ENCODE measurements around the gene COL23A1. TPM values are rescaled to one million over a fixed set of nuclear protein-coding genes. Genes with fewer than 3 reads are reported as not detected.
A peak's percentile ranks its signal among the peaks of the same experiment; 100 is the strongest.
"Not testable (repeated sequence)": the region's sequence is repeated elsewhere in the genome, so short reads cannot be mapped to it uniquely, and the experiment has no call there.

Gene COL23A1
- total and polyA plus RNA-seq, 4 donors: 0.36 to 1.5 (median 1.1) TPM; not detected in 1

DNA sequence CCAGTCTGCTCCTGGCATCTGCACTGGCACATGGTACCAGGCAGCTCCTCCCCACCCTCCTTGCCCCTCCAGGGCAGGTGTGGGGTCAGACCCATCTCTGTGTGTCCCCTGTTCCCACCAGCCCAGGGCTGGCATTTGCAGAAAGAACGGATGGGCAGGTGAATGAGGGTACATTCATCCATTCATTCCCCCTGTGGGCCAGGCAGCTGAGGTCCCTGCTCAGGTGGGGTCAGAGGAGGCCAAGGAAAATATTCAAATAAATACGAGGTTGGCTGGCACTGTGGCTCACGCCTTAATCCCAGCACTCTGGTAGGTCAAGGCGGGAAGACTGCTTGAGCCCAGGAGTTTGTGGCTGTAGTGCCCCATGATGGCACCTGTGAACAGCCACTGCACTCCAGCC, 332.5 kb downstream of the COL23A1 start:
- Histone ChIP-seq H3K4me1 (ENCODE audit: control insufficient read depth in 1 of 2, insufficient read depth in 2 of 2, low read length in 2 of 2) (no peaks in the 10 kb centered on the region), H3K9me3 (ENCODE audit: control insufficient read depth, low read length) (no peaks in the 10 kb centered on the region), H3K27me3 (ENCODE audit: control insufficient read depth in 1 of 2, insufficient read depth in 2 of 2, low read length in 1 of 2) (no peaks in the 10 kb centered on the region), H3K36me3 (ENCODE audit: control insufficient read depth in 1 of 2, insufficient read depth in 2 of 2, low read length in 1 of 2) (no peaks in the 10 kb centered on the region), H3K4me3 (ENCODE audit: low read length in 2 of 2) (no peak overlapping the region), H3K27ac (ENCODE audit: low read depth in 1 of 2, low read length in 2 of 2) (no peak overlapping the region)
- DNase-seq (no peak), ATAC-seq (ENCODE audit: low FRiP score) (peak; percentile 17)
- intact Hi-C loops (cut with DNase I): no loop called here
- WGBS, 2 donors: 84 to 92% methylated on average over 4 of the region's 4 CpGs

DNA sequence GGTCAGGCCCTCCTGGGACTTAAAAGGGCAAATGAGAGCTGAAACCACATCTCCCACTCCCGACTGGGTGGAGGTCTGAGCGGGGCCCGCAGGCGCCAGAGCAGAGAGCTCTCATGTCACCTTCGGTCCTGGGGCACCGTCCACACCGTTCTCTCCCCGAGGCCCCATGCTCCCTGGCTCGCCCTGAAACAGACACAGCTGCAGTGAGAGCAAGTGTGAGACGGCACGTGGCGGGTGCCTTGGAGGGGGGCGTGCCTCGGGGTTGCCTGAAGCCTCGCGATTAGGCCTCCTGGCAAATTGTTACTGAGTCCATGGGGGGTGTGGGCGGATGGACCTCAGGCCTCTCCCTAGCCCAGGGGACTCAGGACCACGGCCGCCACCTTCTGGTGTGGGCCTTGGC, 333.4 kb downstream of the COL23A1 start:
- DNase-seq (no peak), ATAC-seq (ENCODE audit: low FRiP score) (no peak)
- WGBS, 2 donors: 81 to 84% methylated on average over 19 of the region's 19 CpGs
- intact Hi-C loops (cut with DNase I): no loop called here
- Histone ChIP-seq H3K9me3 (ENCODE audit: control insufficient read depth, low read length) (no peaks in the 10 kb centered on the region), H3K36me3 (ENCODE audit: control insufficient read depth in 1 of 2, insufficient read depth in 2 of 2, low read length in 1 of 2) (no peaks in the 10 kb centered on the region), H3K27me3 (ENCODE audit: control insufficient read depth in 1 of 2, insufficient read depth in 2 of 2, low read length in 1 of 2) (no peaks in the 10 kb centered on the region), H3K4me3 (ENCODE audit: low read length in 2 of 2) (no peak overlapping the region), H3K4me1 (ENCODE audit: control insufficient read depth in 1 of 2, insufficient read depth in 2 of 2, low read length in 2 of 2) (no peaks in the 10 kb centered on the region), H3K27ac (ENCODE audit: low read depth in 1 of 2, low read length in 2 of 2) (no peak overlapping the region)

DNA sequence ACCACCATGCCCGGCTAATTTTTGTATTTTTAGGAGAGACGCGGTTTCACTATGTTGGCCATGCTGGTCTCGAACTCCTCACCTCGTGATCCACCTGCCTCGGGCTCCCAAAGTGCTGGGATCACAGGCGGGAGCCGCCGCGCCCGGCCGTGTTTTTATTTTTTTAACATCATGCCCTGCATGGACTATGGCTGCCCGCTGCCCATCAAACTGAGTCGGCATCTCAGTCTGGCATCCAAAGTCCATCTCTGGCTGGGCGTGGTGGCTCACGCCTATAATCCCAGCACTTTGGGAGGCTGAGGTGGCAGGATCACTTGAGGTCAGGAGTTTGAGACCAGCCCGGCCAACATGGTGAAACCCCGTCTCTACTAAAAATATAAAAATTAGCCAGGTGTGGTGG, 336.6 kb downstream of the COL23A1 start:
- H3K9me3 ChIP-seq (ENCODE audit: control insufficient read depth, low read length); H3K27me3 ChIP-seq (ENCODE audit: control insufficient read depth in 1 of 2, insufficient read depth in 2 of 2, low read length in 1 of 2); DNase-seq; H3K4me1 ChIP-seq (ENCODE audit: control insufficient read depth in 1 of 2, insufficient read depth in 2 of 2, low read length in 2 of 2); H3K36me3 ChIP-seq (ENCODE audit: control insufficient read depth in 1 of 2, insufficient read depth in 2 of 2, low read length in 1 of 2); intact Hi-C loops (cut with DNase I); ATAC-seq (ENCODE audit: low FRiP score); H3K27ac ChIP-seq (ENCODE audit: low read depth in 1 of 2, low read length in 2 of 2); H3K4me3 ChIP-seq (ENCODE audit: low read length in 2 of 2): not testable (repeated sequence)
- 90 to 92% methylated on average over 18 of the region's 18 CpGs for WGBS, 2 donors

DNA sequence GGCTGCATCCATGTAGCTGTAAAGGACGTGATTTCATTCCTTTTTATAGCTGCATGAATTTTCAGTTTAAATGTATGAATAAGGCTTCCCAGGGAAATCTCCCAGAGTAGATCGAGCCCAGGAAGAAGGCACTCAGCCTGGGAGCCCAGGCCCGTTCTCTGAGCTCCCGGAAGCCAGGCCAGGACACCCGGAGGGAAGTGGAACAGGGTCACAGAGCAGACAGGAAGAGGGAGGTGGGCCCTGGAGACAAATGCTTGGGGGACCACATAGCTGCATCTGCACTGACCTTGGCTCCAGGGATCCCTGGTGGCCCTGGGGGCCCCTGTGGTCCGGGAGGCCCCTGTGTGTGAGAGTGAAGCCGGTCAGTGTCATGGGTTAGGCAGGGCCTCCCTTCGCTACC, 337.9 kb downstream of the COL23A1 start:
- no peak overlapping the region for H3K27ac ChIP-seq (ENCODE audit: low read depth in 1 of 2, low read length in 2 of 2)
- intact Hi-C loops (cut with DNase I): no loop called here
- H3K4me1 ChIP-seq (ENCODE audit: control insufficient read depth in 1 of 2, insufficient read depth in 2 of 2, low read length in 2 of 2): no peaks in the 10 kb centered on the region
- no peak for DNase-seq
- no peaks in the 10 kb centered on the region for H3K27me3 ChIP-seq (ENCODE audit: control insufficient read depth in 1 of 2, insufficient read depth in 2 of 2, low read length in 1 of 2)
- no peak for ATAC-seq (ENCODE audit: low FRiP score)
- no peak overlapping the region for H3K4me3 ChIP-seq (ENCODE audit: low read length in 2 of 2)
- no peaks in the 10 kb centered on the region for H3K9me3 ChIP-seq (ENCODE audit: control insufficient read depth, low read length)
- H3K36me3 ChIP-seq (ENCODE audit: control insufficient read depth in 1 of 2, insufficient read depth in 2 of 2, low read length in 1 of 2): no peaks in the 10 kb centered on the region
- 77 to 83% methylated on average over 8 of the region's 8 CpGs for WGBS, 2 donors

DNA sequence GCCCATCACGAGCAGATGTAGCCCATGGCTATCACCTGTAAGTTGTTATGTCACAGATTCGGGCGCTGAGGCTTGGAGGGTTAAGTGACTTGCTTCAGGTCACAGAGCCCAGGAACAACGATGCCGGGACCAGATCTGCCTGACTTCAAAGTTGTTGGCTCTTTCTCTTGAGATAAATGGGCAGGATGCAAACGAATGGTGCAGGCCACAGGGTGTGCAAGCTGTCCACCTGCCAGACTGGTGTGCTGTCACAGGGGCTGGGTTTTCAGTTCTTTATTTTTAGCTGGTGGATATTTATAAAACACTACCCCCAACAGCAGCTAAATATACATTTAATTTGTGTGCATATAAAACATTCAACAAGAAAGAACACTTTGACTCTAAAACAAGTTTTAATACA, 339.9 kb downstream of the COL23A1 start:
- ATAC-seq (ENCODE audit: low FRiP score) (no peak), DNase-seq (no peak)
- 72 to 75% methylated on average over 6 of the region's 6 CpGs for WGBS, 2 donors
- H3K27ac ChIP-seq (ENCODE audit: low read depth in 1 of 2, low read length in 2 of 2): no peak overlapping the region
- no peaks in the 10 kb centered on the region for H3K36me3 ChIP-seq (ENCODE audit: control insufficient read depth in 1 of 2, insufficient read depth in 2 of 2, low read length in 1 of 2)
- H3K27me3 ChIP-seq (ENCODE audit: control insufficient read depth in 1 of 2, insufficient read depth in 2 of 2, low read length in 1 of 2): no peaks in the 10 kb centered on the region
- no peak overlapping the region for H3K4me3 ChIP-seq (ENCODE audit: low read length in 2 of 2)
- intact Hi-C loops (cut with DNase I): no loop called here
- no peaks in the 10 kb centered on the region for H3K4me1 ChIP-seq (ENCODE audit: control insufficient read depth in 1 of 2, insufficient read depth in 2 of 2, low read length in 2 of 2)
- no peaks in the 10 kb centered on the region for H3K9me3 ChIP-seq (ENCODE audit: control insufficient read depth, low read length)

DNA sequence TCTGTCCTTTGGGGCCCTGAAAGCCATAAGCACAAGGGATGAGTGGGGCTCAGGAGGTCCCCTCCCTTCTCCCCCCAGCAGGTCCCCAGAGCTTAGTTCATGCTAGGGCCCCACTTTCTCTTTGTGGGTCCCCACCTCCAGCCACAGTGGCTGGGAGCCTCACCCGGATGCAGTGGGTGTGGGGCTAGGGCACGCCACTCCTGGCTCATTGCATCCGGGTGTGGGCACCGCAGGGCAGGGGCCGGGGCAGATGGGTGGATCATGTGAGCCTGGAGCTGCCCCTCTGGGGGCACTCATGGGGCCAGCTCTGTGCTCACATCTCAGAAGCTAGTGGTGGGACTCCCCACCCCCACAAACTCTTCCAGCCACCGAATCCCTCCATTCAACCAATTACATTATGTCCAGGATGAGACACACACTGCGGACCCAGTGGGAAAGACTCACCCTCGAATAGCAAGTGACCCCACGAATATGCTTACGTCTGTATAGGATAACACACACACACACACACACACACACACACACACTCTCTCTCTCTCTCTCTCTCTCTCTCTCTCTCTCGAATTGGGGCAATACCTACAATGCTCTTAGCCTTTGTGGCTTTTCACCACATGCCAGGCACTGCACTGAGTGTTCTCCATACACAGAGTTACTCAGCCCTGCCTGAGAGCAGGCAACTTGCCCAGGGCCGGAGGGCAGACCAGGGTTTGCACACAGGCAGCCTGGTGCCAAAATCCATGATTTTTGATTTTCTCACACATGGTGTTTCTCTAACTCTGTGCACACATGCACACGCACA, 340.8 kb downstream of the COL23A1 start:
- Histone ChIP-seq H3K9me3 (ENCODE audit: control insufficient read depth, low read length) (no peaks in the 10 kb centered on the region), H3K36me3 (ENCODE audit: control insufficient read depth in 1 of 2, insufficient read depth in 2 of 2, low read length in 1 of 2) (no peaks in the 10 kb centered on the region), H3K4me3 (ENCODE audit: low read length in 2 of 2) (no peak overlapping the region), H3K27me3 (ENCODE audit: control insufficient read depth in 1 of 2, insufficient read depth in 2 of 2, low read length in 1 of 2) (no peaks in the 10 kb centered on the region), H3K4me1 (ENCODE audit: control insufficient read depth in 1 of 2, insufficient read depth in 2 of 2, low read length in 2 of 2) (no peaks in the 10 kb centered on the region), H3K27ac (ENCODE audit: low read depth in 1 of 2, low read length in 2 of 2) (no peak overlapping the region)
- no peak for ATAC-seq (ENCODE audit: low FRiP score)
- intact Hi-C loops (cut with DNase I): no loop called here
- 71 to 76% methylated on average over 13 of the region's 13 CpGs for WGBS, 2 donors
- DNase-seq: no peak

DNA sequence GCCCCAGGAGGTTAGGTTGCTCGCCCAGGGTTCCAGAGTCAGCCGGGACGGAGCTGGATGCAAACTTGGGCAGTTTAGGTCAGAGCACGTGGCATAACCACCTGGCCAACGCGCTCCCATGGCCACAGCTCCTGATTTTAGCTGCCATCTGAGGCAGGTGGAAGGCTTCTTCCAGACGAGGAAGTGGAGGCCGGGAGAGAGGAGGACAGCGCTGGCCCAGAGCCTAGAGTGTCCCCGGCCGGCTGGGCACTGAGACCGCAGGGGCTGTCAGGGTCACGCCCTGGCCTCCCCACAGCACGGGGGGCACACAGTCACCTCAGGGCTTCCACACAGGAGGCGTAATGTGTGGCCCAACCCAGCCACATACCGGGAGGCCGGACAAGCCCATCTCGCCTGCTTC, 341.4 kb downstream of the COL23A1 start:
- H3K4me1 ChIP-seq (ENCODE audit: control insufficient read depth in 1 of 2, insufficient read depth in 2 of 2, low read length in 2 of 2): no peaks in the 10 kb centered on the region
- no peak overlapping the region for H3K4me3 ChIP-seq (ENCODE audit: low read length in 2 of 2)
- no peak overlapping the region for H3K27ac ChIP-seq (ENCODE audit: low read depth in 1 of 2, low read length in 2 of 2)
- intact Hi-C loops (cut with DNase I): no loop called here
- no peaks in the 10 kb centered on the region for H3K27me3 ChIP-seq (ENCODE audit: control insufficient read depth in 1 of 2, insufficient read depth in 2 of 2, low read length in 1 of 2)
- no peaks in the 10 kb centered on the region for H3K9me3 ChIP-seq (ENCODE audit: control insufficient read depth, low read length)
- H3K36me3 ChIP-seq (ENCODE audit: control insufficient read depth in 1 of 2, insufficient read depth in 2 of 2, low read length in 1 of 2): no peaks in the 10 kb centered on the region
- ATAC-seq (ENCODE audit: low FRiP score) (no peak), DNase-seq (no peak)
- 89 to 93% methylated on average over 17 to 18 of the region's 18 CpGs for WGBS, 2 donors

DNA sequence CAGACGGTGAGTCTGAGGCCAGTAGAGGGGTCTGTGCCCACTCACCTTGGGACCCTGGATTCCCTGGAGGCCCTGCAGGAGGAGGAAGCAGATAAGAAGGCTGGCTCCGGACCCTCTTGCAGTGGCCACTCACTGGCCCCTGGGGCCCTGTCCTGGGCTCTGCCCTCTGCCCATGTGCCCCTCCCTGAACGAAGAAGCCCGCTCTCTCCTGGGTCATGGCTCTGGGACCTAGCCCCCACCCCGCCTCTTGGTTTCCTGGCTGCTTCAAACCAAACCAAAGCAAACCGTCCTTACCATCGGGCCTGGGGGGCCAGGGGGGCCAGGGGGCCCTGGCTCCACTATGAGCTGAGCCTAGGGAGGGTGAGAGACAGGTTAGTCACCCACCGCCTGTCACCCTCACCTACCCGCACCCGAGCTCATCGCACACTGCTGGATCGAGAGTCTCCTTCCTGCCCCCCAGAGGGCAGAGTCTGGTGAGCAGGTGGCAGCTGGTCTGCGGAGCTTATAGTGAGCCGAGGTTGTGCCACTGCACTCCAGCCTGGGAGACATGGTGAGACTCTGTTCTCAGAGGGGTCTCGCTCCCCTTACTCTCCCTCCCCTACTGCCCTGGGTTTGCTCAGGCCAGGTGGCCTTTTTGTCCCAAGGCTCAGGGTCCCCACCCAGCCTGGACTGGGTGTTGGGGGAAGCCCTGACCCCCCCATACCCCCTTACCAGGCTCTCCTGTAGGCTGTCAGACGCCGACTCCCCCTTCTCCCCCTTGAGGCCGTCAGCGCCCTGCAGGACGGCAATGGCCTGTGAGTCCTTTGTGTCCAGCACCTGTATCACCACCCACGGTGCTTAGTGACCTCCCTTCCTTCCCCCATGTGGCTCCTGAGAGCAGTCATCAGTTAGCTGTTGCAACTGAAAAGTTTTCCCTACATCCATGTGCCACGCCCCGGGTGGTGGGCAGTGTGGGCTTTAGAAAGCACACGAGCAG, 342.4 kb downstream of the COL23A1 start:
- Histone ChIP-seq H3K9me3 (ENCODE audit: control insufficient read depth, low read length) (no peaks in the 10 kb centered on the region), H3K36me3 (ENCODE audit: control insufficient read depth in 1 of 2, insufficient read depth in 2 of 2, low read length in 1 of 2) (no peaks in the 10 kb centered on the region), H3K27ac (ENCODE audit: low read depth in 1 of 2, low read length in 2 of 2) (no peak overlapping the region), H3K4me3 (ENCODE audit: low read length in 2 of 2) (no peak overlapping the region), H3K27me3 (ENCODE audit: control insufficient read depth in 1 of 2, insufficient read depth in 2 of 2, low read length in 1 of 2) (no peaks in the 10 kb centered on the region), H3K4me1 (ENCODE audit: control insufficient read depth in 1 of 2, insufficient read depth in 2 of 2, low read length in 2 of 2) (no peaks in the 10 kb centered on the region)
- 78 to 79% methylated on average over 24 of the region's 24 CpGs for WGBS, 2 donors
- intact Hi-C loops (cut with DNase I): no loop called here
- ATAC-seq (ENCODE audit: low FRiP score) (no peak), DNase-seq (no peak)
